GM12878 (cell line): ENCODE data around the gene CAPN1. TPM values are rescaled to one million over a fixed set of nuclear protein-coding genes. Genes with fewer than 3 reads are reported as not detected.

ENCODE experiments used
- ATAC-seq: fragments of 200-7000 bp; cut with Tn5 transposase; 3 replicates; pipeline ENCODE4 v1.9.1; 2020; ENCODE audit warnings: mild to moderate bottlenecking, moderate library complexity
- BruUV-seq: library from RNA; stranded (reverse); fragments of 400-500 nt; replicated peaks from 2 replicates; lab custom pipeline; 2021; lab: Mats Ljungman, UMichigan
- CTCF ChIA-PET: fragments of 300-600 bp; sonication (Branson Sonifier 250); formaldehyde crosslinking; extraction: SDS; loops from one replicate; lab custom pipeline; 2021; ENCODE audit warnings: inconsistent platforms; lab: Yijun Ruan, JAX
- POLR2A ChIA-PET: fragments of 350-600 bp; formaldehyde crosslinking; extraction: SDS; loops from one replicate; lab custom pipeline; 2021; ENCODE audit warnings: inconsistent platforms; lab: Charles Lee
- RAD21 ChIA-PET: fragments of 300-600 bp; sonication (Branson Sonifier 250); formaldehyde crosslinking; loops from one replicate; lab custom pipeline; 2023; ENCODE audit warnings: antibody characterized with exemption; ENCODE audit not compliant: unreplicated experiment; lab: Charles Lee
- SMC1A ChIA-PET: fragments of 300-600 bp; sonication (Branson Sonifier 250); formaldehyde crosslinking; loops from one replicate; lab custom pipeline; 2023; ENCODE audit not compliant: unreplicated experiment, uncharacterized antibody; lab: Charles Lee
- DNase-seq: peaks from one replicate; pipeline ENCODE4 v3.0.0-alpha.2; 2011; ENCODE audit warnings: low read depth, low spot score
- FAIRE-seq: peaks from 3 replicates; lab custom pipeline; 2011; peaks lifted over from hg19 to GRCh38; lab: Jason Lieb, UNC
- H2AFZ ChIP-seq: 2 replicates; pipeline ENCODE4 v1.6.0; 2011; ENCODE audit warnings: low read depth, low read length, control low read depth; ENCODE audit not compliant: control insufficient read depth
- H3K27ac ChIP-seq: 2 replicates; pipeline ENCODE4 v1.5.1; 2011; ENCODE audit warnings: control low read depth; ENCODE audit not compliant: control insufficient read depth, insufficient read depth
- H3K27me3 ChIP-seq, 2 experiments: replicated peaks in 1 of 2; 2 replicates each; pipeline versions ENCODE4 v1.6.0 to v1.6.1; 2011; ENCODE audit warnings: low read length in 1 of 2; ENCODE audit not compliant: control insufficient read depth in 2 of 2, insufficient read depth in 2 of 2
- H3K36me3 ChIP-seq, 2 experiments: 2 replicates each; pipeline ENCODE4 v1.5.1; 2011; ENCODE audit warnings: low read length in 1 of 2; ENCODE audit not compliant: control insufficient read depth in 2 of 2, insufficient read depth in 2 of 2
- H3K4me1 ChIP-seq: 2 replicates; pipeline ENCODE4 v1.6.1; 2011; ENCODE audit warnings: mild to moderate bottlenecking, low read length, moderate library complexity, mixed read lengths; ENCODE audit not compliant: control insufficient read depth, insufficient read depth
- H3K4me2 ChIP-seq: 2 replicates; pipeline ENCODE4 v1.6.0; 2011; ENCODE audit warnings: control low read depth; ENCODE audit not compliant: control insufficient read depth, insufficient read depth
- H3K4me3 ChIP-seq: fragments of 200-600 bp; sonication (generic); 2 replicates; pipeline ENCODE4 v1.5.1; 2016
- H3K79me2 ChIP-seq: 2 replicates; pipeline ENCODE4 v1.6.0; 2011; ENCODE audit warnings: low read length; ENCODE audit not compliant: control insufficient read depth, insufficient read depth
- H3K9ac ChIP-seq: 2 replicates; pipeline ENCODE4 v1.8.0; 2011; ENCODE audit warnings: low read length, control low read depth, mixed read lengths; ENCODE audit not compliant: control insufficient read depth, insufficient read depth
- H3K9me3 ChIP-seq: replicated peaks from 3 replicates; pipeline ENCODE4 v1.5.1; 2011; ENCODE audit warnings: mild to moderate bottlenecking, low read length; ENCODE audit not compliant: control insufficient read depth, insufficient read depth
- H4K20me1 ChIP-seq: 2 replicates; pipeline ENCODE4 v1.6.0; 2011; ENCODE audit not compliant: control insufficient read depth, insufficient read depth
- EZH2 ChIP-seq: IDR thresholded peaks from 2 replicates; pipeline ENCODE4 v1.6.1; 2012; ENCODE audit warnings: low read depth, mild to moderate bottlenecking, control low read depth, inconsistent platforms, low read length, borderline replicate concordance; ENCODE audit not compliant: control insufficient read depth
- RBBP5 ChIP-seq: fragments of 200-600 bp; sonication (generic); conservative IDR thresholded peaks from 2 replicates; pipeline ENCODE4 v1.6.1; 2016
- SPI1 ChIP-seq: IDR thresholded peaks from 2 replicates; pipeline ENCODE4 v1.6.1; 2011; ENCODE audit warnings: low read depth, mild to moderate bottlenecking, low read length, moderate library complexity, borderline replicate concordance; ENCODE audit not compliant: insufficient read depth
- STAT3 ChIP-seq: IDR thresholded peaks from 2 replicates; pipeline ENCODE4 v1.6.1; 2011; ENCODE audit warnings: low read depth, low read length, improper control_type of control experiment
- TBL1XR1 ChIP-seq: IDR thresholded peaks from 2 replicates; pipeline ENCODE4 v1.6.1; 2012; ENCODE audit warnings: low read depth, low read length, improper control_type of control experiment
- WGBS: methylation state at CpG from one replicate; pipeline ENCODE4 v1.1.6; 2016; ENCODE audit warnings: low lambda C conversion rate; ENCODE audit not compliant: insufficient replicate concordance, insufficient coverage; ENCODE audit errors: missing lambda C conversion rate; 5-methylcytosine and 5-hydroxymethylcytosine counted together
- in situ Hi-C: fragments of 300-500 bp; cut with MboI; formaldehyde crosslinking; loops from 9 replicates; pipeline ENCODE4 v1.14.3; 2018; ENCODE audit warnings: mixed read lengths
- intact Hi-C: fragments of 100-400 bp; cut with micrococcal nuclease; formaldehyde crosslinking; loops from one replicate; pipeline ENCODE4 v1.14.2; 2022; ENCODE audit not compliant: unreplicated experiment
- polyA plus RNA-seq, 11 experiments: library from polyadenylated mRNA; depleted of rRNA in 4 of 11; unstranded in 6 of 11; stranded (reverse) in 5 of 11; fragments of >200 nt; fragmentation: Nextera tagmentation in 4 of 11; fragmentation: Illumina TruSeq in 1 of 11; extraction: Ambion mirVana in 4 of 11; extraction: Trizol in 1 of 11; gene quantifications; 1 replicate in 1 of 11; 2 replicates in 10 of 11; pipeline versions ENCODE4 v1.2.1 to v1.2.3, GENCODE V29; 2011 to 2016; ENCODE audit warnings: inconsistent platforms in 2 of 11, missing spikeins in 2 of 11, low read depth in 1 of 11
- total RNA-seq, 4 experiments: library from RNA; depleted of rRNA in 3 of 4; stranded (reverse); fragments of >200 nt in 3 of 4; fragmentation: Illumina TruSeq in 1 of 4; extraction: Trizol in 1 of 4; gene quantifications; 2 replicates each; pipeline versions ENCODE4 v1.2.1 to v1.2.3, GENCODE V29; 2013 to 2021
- TF ChIP-seq, protein P1 (sequence below): fragments of 450-650 bp; conservative IDR thresholded peaks from 2 replicates; pipeline ENCODE4 v1.6.1; 2017; ENCODE audit warnings: mild to moderate bottlenecking, moderate library complexity

CAPN1 gene
- total and polyA plus RNA-seq, 10 of the 15 experiments (the other 5 are each of a cell fraction or from before 2014, with no cell fraction given): 2.2 to 167 (median 77.3) TPM

DNA sequence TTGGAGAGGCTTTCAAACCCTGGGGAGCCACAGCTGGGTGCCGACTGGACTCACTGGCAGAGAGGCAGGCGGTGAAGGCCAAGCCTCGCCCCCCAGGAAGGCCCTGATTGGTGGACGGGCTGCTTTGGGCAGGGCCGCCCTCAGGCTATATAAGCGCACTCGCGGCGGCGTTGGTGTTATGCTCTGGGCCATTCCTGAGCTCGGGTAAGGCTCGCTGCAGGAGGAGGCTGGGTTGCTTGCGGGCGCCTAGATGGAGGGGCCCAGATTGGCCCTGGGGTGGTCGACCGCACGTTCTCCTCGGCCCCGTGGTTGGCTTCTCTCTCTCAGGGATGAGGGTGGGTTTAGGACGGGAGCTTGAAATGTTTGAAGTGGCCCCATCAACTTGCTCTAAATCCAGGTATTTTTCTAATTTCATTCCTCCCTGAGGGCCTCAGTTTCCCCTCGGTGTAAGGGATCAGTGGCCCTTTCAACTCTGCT lies 11.6 kb upstream of the CAPN1 start, which contains the start of gene SPDYC:
Gene SPDYC (plus strand): TSS at position 176 of the 477 bp plus-strand sequence. CDS start 1,125 bp downstream, outside the sequence.
- ChIA-PET POLR2A (no interaction called here), SMC1A (interaction anchor here (1.6 kb wide), 1 partner anchor 10 kb away, joined by 4 read pairs; no protein-coding TSS in a partner anchor), RAD21 (no interaction called here), CTCF (interaction anchor here (0.9 kb wide), 1 partner anchor 33 kb away, joined by 3 read pairs; no protein-coding TSS in a partner anchor)
- 93% methylated on average over 21 of the region's 21 CpGs for WGBS
- no peaks in the 10 kb centered on the region for H3K27me3 ChIP-seq
- intact Hi-C loops: no loop called here
- peak within 1 kb of the TSS; percentile 16 for H3K27ac ChIP-seq
- H3K79me2 ChIP-seq: no peaks in the 10 kb centered on the region
- H3K36me3 ChIP-seq: no peaks in the 10 kb centered on the region
- in situ Hi-C loops: no loop called here
- peak within 1 kb of the TSS; percentile 98 for H2AFZ ChIP-seq
- H4K20me1 ChIP-seq: no peaks in the 10 kb centered on the region
- BruUV-seq: no TSS peak
- TF ChIP-seq EZH2: no peak
- no peak for TF ChIP-seq SPI1
- no peak for TF ChIP-seq TBL1XR1
- no peak for TF ChIP-seq STAT3
- no peak for TF ChIP-seq RBBP5
- TF ChIP-seq, protein P1, sequence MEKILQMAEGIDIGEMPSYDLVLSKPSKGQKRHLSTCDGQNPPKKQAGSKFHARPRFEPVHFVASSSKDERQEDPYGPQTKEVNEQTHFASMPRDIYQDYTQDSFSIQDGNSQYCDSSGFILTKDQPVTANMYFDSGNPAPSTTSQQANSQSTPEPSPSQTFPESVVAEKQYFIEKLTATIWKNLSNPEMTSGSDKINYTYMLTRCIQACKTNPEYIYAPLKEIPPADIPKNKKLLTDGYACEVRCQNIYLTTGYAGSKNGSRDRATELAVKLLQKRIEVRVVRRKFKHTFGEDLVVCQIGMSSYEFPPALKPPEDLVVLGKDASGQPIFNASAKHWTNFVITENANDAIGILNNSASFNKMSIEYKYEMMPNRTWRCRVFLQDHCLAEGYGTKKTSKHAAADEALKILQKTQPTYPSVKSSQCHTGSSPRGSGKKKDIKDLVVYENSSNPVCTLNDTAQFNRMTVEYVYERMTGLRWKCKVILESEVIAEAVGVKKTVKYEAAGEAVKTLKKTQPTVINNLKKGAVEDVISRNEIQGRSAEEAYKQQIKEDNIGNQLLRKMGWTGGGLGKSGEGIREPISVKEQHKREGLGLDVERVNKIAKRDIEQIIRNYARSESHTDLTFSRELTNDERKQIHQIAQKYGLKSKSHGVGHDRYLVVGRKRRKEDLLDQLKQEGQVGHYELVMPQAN: no peak
- ATAC-seq: no peak
- H3K9me3 ChIP-seq: no peaks in the 10 kb centered on the region
- FAIRE-seq: no peak
- DNase-seq: no peak
- H3K9ac ChIP-seq: peak within 1 kb of the TSS; percentile 26; the same call in 1 of the 2 replicates
- H3K4me1 ChIP-seq: peaks cover 6% of the 10 kb centered on the region
- no peak within 1 kb of the TSS for H3K4me2 ChIP-seq
- no peak within 1 kb of the TSS for H3K4me3 ChIP-seq
